ENCODE results near the gene VASH1. TPM values are rescaled to one million over a fixed set of nuclear protein-coding genes. Genes with fewer than 3 reads are reported as not detected.

Gene VASH1
- total RNA-seq, 2 experiments from 2014 or later = 1.7 to 2.3 TPM

DNA sequence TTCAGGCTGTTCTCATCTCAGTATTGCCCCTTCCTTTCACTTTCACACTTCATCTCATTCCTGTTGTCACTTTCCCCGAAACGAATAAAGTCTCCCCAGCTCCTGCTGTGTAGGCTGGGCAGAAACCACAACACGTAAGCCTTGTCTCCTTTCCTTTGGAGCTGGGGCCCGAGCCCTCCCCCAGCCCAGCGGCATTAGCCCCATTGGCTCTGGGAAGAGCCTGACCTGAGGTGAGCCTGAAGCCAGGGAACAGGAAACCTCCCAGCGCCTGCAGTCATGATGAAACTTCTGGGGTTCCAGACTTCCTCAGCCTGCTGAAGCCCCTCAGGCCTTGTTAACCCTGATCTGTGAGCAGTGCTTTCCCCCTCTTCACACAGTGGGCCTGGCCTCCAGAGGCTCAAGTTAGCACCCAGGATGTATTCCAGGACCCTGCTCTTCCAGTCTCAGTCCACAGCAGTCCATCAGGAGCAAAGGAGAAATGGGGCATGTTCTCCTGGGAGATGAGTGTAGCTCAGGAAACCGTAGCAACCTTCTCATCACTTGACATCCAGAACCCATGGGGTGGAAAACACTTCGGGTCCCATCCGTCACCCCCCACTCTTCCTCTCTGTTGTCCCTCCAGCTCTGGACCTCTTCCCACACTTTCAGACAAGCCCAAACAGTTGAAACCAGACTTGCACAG is 21.8 kb downstream of the VASH1 start:
- H3K36me3 Mint-ChIP-seq = peaks cover 5% of the 10 kb centered on the region
- peak overlapping the region; percentile 78 for H3K27ac Mint-ChIP-seq
- H3K4me3 Mint-ChIP-seq = no peak overlapping the region
- peaks cover 19% of the 10 kb centered on the region for H3K4me1 Mint-ChIP-seq
- DNase-seq = no peak
- no peaks in the 10 kb centered on the region for H3K27me3 Mint-ChIP-seq
- no peaks in the 10 kb centered on the region for H3K9me3 Mint-ChIP-seq

DNA sequence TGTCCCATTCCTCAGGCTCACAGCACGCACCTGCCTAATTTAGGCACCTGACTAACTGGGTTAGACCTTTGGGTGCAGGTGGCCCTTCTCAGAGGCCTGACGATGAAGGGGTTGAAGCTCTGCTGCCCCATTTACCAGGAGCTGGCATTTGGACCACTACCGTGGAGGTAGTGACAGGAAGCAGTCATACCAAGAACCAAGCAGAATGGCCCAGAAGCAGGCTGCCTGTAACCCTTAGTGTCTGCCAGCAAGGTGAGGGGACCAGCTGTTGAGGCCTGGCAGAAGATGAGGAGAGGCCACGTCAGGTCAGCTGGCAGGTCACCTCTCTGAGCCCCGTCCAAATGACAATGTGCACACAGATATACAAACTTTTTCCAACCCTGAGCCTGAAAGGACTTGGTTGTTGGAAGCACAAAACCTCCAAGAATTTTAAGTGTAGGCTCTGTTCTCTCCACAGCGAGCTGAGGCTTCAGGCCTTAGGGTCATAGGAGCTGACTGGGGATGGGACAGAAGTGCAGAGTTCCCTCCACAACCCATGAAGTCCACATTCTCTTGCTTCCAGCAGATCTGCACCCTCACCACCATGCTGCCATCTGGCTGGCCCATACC is 23.1 kb downstream of the VASH1 start:
- H3K4me1 Mint-ChIP-seq = peaks cover 19% of the 10 kb centered on the region
- H3K4me3 Mint-ChIP-seq = no peak overlapping the region
- peaks cover 5% of the 10 kb centered on the region for H3K36me3 Mint-ChIP-seq
- no peak overlapping the region for H3K27ac Mint-ChIP-seq
- H3K9me3 Mint-ChIP-seq = no peaks in the 10 kb centered on the region
- no peaks in the 10 kb centered on the region for H3K27me3 Mint-ChIP-seq
- DNase-seq = no peak

DNA sequence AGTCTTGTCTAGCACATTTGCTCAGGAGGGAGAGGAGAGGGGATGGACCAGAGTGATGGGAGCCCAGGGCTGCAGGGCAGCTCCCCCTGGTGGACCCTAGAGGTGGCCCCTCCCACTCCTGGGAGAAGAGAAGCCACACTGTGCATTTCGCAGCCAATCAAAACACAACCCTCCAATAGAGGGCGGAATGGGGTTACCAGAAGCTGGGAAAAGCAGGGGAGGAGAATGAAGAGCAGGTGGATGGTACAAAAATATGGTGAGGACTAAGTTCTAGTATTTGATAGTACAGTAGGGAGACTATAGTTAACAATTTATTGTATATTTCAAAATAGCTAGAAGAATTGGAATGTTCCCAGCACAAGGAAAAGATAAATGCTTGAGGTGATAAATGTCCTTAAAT is 23.6 kb downstream of the VASH1 start:
- Mint-ChIP-seq H3K4me1 (peaks cover 19% of the 10 kb centered on the region), H3K27ac (no peak overlapping the region), H3K36me3 (peaks cover 5% of the 10 kb centered on the region), H3K4me3 (no peak overlapping the region), H3K27me3 (no peaks in the 10 kb centered on the region), H3K9me3 (no peaks in the 10 kb centered on the region)
- peak; percentile 56 for DNase-seq

DNA sequence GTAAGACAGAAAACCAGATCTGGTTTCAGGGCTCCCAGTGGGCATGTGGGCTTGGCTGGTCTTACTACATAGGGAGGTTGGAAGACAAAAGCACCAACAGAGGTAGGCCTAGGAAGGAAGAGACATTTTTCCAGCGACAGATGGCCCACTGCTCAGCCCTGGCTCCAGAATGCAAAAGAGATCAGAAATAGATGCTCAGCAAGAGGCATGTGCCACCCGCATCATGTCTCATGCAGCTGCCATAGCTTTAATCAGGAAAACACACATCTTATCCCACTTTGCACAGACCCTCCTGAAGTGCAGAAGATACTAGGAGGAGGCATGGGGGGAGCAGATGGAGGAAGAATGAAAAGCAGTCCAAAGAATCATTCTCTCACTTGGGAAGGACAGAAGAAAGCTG is 25.3 kb downstream of the VASH1 start:
- H3K27me3 Mint-ChIP-seq = no peaks in the 10 kb centered on the region
- H3K4me3 Mint-ChIP-seq = no peak overlapping the region
- peaks cover 3% of the 10 kb centered on the region for H3K36me3 Mint-ChIP-seq
- H3K4me1 Mint-ChIP-seq = peaks cover 19% of the 10 kb centered on the region
- no peak for DNase-seq
- no peak overlapping the region for H3K27ac Mint-ChIP-seq
- no peaks in the 10 kb centered on the region for H3K9me3 Mint-ChIP-seq

DNA sequence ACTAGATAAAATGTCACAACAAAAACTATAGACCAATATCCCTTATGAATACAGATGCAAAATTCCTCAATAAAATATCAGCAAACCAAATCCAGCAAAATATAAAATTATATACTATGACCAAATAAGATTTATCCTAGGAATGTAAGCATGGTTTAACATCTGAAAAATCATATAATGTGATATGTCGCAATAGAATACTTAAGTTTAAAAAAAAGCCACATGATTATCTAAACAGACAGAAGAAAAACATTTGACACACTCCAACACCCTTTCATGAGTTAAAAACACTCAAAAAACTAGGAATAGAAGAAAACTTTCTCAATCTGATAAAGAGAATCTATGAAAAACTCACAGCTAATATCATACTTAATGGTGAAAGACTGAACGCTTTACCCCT is 31.2 kb downstream of the VASH1 start:
- DNase-seq = no peak
- no peak overlapping the region for H3K4me3 Mint-ChIP-seq
- no peaks in the 10 kb centered on the region for H3K27me3 Mint-ChIP-seq
- H3K27ac Mint-ChIP-seq = no peak overlapping the region
- H3K36me3 Mint-ChIP-seq = peaks cover 20% of the 10 kb centered on the region
- H3K4me1 Mint-ChIP-seq = peaks cover 3% of the 10 kb centered on the region
- no peaks in the 10 kb centered on the region for H3K9me3 Mint-ChIP-seq

DNA sequence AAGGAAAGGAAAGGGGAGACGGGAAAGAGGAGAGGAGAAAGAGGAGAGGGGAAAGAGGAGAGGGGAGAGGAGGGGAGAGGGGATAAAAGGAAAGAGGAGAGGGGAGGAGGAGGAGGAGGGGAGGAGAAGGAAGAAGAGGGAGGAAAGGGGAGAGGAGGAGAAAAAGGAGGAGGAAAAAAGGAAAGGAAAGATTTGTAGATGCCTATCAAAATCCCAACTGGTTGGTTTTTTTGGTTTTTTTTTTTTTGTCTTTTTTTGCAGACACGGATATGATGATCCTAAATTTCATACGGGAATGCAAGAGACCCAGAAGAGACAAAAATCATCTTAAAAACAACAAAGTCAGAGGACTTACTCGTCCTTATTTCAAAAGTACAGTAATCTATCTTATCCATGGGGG is 32.1 kb downstream of the VASH1 start:
- DNase-seq = no peak
- H3K4me3 Mint-ChIP-seq = no peak overlapping the region
- H3K36me3 Mint-ChIP-seq = peaks cover 25% of the 10 kb centered on the region
- no peaks in the 10 kb centered on the region for H3K9me3 Mint-ChIP-seq
- H3K27ac Mint-ChIP-seq = no peak overlapping the region
- H3K27me3 Mint-ChIP-seq = no peaks in the 10 kb centered on the region
- peaks cover 3% of the 10 kb centered on the region for H3K4me1 Mint-ChIP-seq

DNA sequence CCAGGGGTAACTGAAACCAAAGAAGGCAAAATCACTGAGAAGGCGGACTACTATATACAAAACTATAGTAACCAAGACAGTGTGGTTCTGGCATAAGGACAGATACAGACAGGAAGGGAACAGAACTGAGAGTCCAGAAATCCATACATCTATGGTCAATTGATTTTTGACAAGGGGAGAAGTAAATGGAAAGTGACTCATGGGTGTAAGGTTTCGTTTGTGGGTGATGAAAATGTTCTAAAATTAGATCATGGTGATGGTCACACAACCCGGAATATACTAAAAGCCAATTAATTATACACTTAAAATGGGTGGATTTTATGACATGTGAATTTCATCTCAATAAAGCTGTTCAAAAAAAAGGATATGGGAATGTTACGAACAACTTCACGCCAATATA is 32.7 kb downstream of the VASH1 start:
- Mint-ChIP-seq H3K4me3 (no peak overlapping the region), H3K4me1 (peaks cover 3% of the 10 kb centered on the region), H3K36me3 (peaks cover 26% of the 10 kb centered on the region), H3K9me3 (no peaks in the 10 kb centered on the region), H3K27ac (no peak overlapping the region), H3K27me3 (no peaks in the 10 kb centered on the region)
- no peak for DNase-seq

DNA sequence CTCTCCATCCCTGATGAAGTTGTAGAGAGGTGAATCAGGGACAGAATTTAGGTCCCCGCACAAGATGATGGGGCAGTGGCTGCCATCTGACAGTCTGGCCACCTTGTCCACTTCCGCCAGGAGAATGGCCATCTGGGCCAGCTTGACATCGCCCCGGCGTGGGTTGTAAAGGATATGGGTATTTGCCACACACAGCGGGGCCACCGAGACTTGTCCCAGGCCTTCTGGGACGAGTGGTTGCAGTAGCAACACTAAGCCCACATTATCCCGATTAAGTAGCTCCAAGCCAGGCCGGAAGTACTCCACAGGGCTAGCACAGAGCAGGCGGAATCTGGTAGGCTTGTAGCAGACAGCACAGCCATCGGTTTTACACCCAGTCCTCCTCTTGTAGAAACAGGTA is 45.2 kb downstream of the VASH1 start:
- peaks cover 27% of the 10 kb centered on the region for H3K36me3 Mint-ChIP-seq
- H3K4me3 Mint-ChIP-seq = no peak overlapping the region
- no peaks in the 10 kb centered on the region for H3K27me3 Mint-ChIP-seq
- H3K4me1 Mint-ChIP-seq = peaks cover 24% of the 10 kb centered on the region
- no peaks in the 10 kb centered on the region for H3K9me3 Mint-ChIP-seq
- DNase-seq = no peak
- H3K27ac Mint-ChIP-seq = no peak overlapping the region

DNA sequence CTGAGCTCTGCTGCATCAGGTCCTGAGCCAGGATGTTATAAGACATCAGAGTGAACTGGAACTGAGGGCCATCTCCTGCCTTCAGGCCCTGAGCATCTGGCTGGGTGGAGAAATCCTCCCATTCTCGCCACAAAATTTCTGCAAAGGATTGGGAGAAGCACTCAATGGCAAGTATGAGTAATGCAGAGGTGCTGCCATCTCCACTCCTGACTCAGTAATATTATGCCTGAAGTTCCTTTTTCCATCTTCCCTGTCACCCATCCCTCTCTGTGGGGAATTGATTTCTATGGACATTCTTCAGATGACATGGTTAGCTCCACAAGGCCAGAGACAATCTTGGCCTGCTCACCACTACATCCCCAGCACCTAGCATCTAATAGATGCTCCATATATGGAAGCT is 46.7 kb downstream of the VASH1 start:
- no peaks in the 10 kb centered on the region for H3K9me3 Mint-ChIP-seq
- peaks cover 23% of the 10 kb centered on the region for H3K36me3 Mint-ChIP-seq
- H3K27me3 Mint-ChIP-seq = no peaks in the 10 kb centered on the region
- no peak for DNase-seq
- peaks cover 26% of the 10 kb centered on the region for H3K4me1 Mint-ChIP-seq
- no peak overlapping the region for H3K4me3 Mint-ChIP-seq
- no peak overlapping the region for H3K27ac Mint-ChIP-seq

DNA sequence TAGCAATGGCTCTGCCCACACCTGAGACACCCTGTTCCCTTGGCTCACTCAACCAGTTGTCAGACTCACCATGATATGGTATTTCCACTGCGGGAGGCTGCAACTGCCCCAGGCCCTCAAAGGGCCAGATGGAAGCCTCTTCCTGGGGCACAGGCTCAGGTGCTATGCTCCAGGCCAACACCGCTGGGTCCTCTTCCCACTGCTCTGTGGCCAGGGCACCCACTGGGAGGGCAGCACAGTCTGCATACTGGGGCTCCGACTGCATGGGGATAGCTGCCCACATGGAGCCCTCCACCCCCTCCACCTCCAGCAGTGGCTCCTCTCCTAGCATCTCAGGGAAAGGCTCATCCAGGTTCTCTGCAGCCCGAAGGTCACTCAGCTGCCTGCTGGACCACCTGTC is 47.7 kb downstream of the VASH1 start:
- DNase-seq = no peak
- no peaks in the 10 kb centered on the region for H3K9me3 Mint-ChIP-seq
- H3K4me1 Mint-ChIP-seq = peaks cover 24% of the 10 kb centered on the region
- H3K27me3 Mint-ChIP-seq = no peaks in the 10 kb centered on the region
- no peak overlapping the region for H3K27ac Mint-ChIP-seq
- H3K36me3 Mint-ChIP-seq = peaks cover 19% of the 10 kb centered on the region
- H3K4me3 Mint-ChIP-seq = no peak overlapping the region

DNA sequence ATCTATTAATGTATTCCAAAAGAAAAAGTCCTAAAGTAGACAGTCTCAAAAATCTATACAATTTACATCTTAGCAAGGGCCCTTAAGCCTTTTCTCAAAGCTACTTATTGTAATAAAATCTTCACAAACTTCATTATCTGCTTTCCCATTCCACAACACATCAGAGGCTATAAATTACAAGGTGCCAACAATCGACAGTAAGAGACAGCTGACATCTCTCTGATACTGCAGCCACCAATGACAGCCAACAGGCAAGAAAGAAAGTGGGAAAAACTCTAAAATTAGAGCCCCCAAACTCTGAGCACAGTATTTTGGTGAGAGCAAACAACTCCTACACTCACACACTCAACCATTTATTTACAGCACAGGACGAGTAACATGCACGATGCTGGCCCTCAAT is 49.3 kb downstream of the VASH1 start:
- H3K4me1 Mint-ChIP-seq = peaks cover 24% of the 10 kb centered on the region
- peak overlapping the region; percentile 88 for H3K4me3 Mint-ChIP-seq
- H3K36me3 Mint-ChIP-seq = peaks cover 16% of the 10 kb centered on the region
- no peaks in the 10 kb centered on the region for H3K9me3 Mint-ChIP-seq
- no peak overlapping the region for H3K27ac Mint-ChIP-seq
- no peaks in the 10 kb centered on the region for H3K27me3 Mint-ChIP-seq
- DNase-seq = no peak

DNA sequence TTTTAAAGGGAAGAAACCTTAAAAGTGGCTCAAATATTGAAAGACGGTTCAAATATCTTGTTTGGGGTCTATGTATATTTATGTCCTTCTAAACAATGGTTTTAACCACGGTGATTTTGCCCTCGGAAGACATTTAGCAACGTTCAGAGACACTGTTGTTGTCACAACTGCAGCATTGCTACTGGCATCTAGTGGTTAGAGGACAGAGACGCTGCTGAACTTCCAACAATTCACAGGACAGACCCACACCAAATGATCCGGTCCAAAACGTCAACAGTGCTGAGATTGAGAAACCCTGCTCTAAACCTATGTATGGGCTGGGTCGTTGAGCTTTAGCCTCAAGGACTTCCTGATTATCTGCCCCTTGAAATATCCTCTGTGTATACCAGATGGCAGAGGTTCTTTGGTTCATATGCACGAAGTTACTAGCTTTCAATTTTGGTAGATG is 49.7 kb downstream of the VASH1 start:
- DNase-seq = no peak
- H3K4me3 Mint-ChIP-seq = peak overlapping the region; percentile 88
- H3K27ac Mint-ChIP-seq = no peak overlapping the region
- no peaks in the 10 kb centered on the region for H3K27me3 Mint-ChIP-seq
- peaks cover 24% of the 10 kb centered on the region for H3K4me1 Mint-ChIP-seq
- no peaks in the 10 kb centered on the region for H3K9me3 Mint-ChIP-seq
- H3K36me3 Mint-ChIP-seq = peaks cover 14% of the 10 kb centered on the region

DNA sequence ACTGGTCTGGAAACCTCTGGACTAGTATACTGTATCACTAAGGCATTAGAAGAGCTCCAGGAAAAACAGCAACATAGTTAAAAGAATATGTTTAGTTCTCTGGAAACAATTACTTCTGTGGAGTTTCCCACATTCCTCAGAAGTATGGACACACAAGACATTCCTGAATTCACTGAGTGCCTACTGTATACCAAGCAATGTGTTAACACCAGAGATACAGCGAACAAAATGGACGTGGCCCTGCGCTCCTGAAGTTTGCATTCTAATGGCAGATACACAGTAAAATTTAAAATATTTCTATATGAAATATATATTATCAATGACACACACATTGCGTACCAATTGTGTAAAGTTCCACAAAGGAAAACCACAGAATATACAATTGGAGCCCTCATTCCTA is 50.3 kb downstream of the VASH1 start:
- no peak for DNase-seq
- Mint-ChIP-seq H3K4me1 (peaks cover 24% of the 10 kb centered on the region), H3K36me3 (peaks cover 14% of the 10 kb centered on the region), H3K9me3 (no peaks in the 10 kb centered on the region), H3K27ac (peak overlapping the region; percentile 89), H3K27me3 (no peaks in the 10 kb centered on the region), H3K4me3 (peak overlapping the region; percentile 88)

DNA sequence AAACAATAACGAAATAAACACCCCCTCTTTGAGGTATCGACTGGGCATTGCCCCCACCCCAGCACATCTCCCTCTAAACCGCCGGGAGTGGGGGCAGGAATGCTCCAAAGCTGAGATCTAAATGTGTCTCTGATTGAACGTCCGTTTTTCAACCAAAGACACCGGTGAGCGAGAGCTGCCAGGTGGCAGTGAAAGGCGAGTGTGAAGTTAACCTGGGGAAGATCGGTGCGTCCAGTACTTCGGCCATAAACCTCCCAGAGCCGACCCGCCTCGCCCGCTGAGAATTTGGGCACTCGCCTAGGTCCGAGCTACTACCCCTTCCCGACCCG is 50.8 kb downstream of the VASH1 start:
- H3K27me3 Mint-ChIP-seq = no peaks in the 10 kb centered on the region
- peaks cover 11% of the 10 kb centered on the region for H3K36me3 Mint-ChIP-seq
- H3K9me3 Mint-ChIP-seq = no peaks in the 10 kb centered on the region
- H3K4me3 Mint-ChIP-seq = peak overlapping the region; percentile 88
- H3K4me1 Mint-ChIP-seq = peaks cover 24% of the 10 kb centered on the region
- H3K27ac Mint-ChIP-seq = peak overlapping the region; percentile 89
- DNase-seq = peak; percentile 12

DNA sequence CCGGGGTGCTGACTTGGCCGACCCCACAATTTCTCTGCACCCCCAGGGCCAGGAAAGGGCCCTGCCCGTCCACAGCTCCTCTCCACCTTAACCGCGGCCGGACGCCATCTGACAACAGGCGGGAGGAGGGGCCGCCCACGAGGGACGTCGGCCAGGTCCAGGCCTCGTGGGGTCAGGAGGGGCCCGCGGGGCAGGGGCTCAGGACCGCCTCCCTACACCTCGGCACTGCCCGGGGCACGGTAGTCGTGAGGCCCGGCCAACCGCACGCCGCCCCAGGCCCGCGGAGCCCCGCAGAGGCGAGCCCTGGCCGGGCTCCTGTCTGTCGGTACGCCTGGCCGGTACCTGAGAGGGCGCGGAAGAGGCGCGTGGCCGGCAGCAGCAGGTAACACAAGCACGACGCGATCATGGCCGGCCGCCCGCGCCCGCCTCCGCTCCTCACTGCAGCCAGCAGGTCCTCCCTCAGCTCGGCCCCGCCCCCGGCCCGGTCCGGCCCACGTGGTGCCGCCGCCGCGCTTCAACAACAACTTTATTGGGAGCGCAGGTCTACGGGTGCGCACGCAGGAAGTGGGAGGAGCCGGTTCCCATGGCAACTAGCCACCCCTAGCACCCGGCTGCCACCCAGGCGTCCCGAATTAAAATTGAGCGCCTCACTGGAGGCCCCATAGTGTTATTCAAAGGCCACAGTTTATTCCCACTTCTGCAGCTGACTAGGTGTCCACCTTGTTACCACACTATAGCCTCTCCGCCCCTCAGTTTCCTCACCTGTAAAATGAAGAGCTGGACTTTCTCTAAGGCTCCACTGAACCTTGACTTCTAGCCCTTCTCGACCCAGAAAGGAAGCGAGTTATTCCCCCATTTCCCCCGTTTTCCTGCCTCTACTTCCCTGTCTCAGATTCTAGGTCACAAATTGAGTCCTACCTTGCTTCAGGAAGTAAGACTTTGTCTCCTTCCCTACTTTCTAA is 51.4 kb downstream of the VASH1 start, which contains the start of gene ANGEL1:
Gene ANGEL1 (minus strand): TSS at position 461 of the 962 bp plus-strand sequence. CDS start 55 bp downstream, at position 406.
- peak within 1 kb of the TSS; percentile 89 for H3K27ac Mint-ChIP-seq
- H3K9me3 Mint-ChIP-seq = no peaks in the 10 kb centered on the region
- peak; percentile 95 for DNase-seq
- H3K27me3 Mint-ChIP-seq = no peaks in the 10 kb centered on the region
- peaks cover 24% of the 10 kb centered on the region for H3K4me1 Mint-ChIP-seq
- H3K36me3 Mint-ChIP-seq = peaks cover 10% of the 10 kb centered on the region
- H3K4me3 Mint-ChIP-seq = peak within 1 kb of the TSS; percentile 88

Data from activated naive CD8-positive, alpha-beta T cell treated with anti-CD3 and anti-CD28 coated beads for 36 hours (primary cell).